ENCODE data around the gene YY1.
"Not testable (repeated sequence)": the region's sequence is repeated elsewhere in the genome, so short reads cannot be mapped to it uniquely, and the experiment has no call there.

Gene YY1

GRCh38 chr14:100287202-100287997 lies 48.5 kb downstream of the YY1 start:
- Histone ChIP-seq H3K27me3 (no peaks in the 10 kb centered on the region), H3K4me3 (no peak overlapping the region), H3K4me1 (peaks cover 0 to 28% (median 11%) of the 10 kb centered on the region in 4 donors), H3K9me3 (no peaks in the 10 kb centered on the region), H3K27ac (no peak overlapping the region), H3K36me3 (peaks cover 0 to 30% (median 16%) of the 10 kb centered on the region in 3 donors)
- intact Hi-C loops (cut with DNase I; ENCODE audit: low total_unique reads), result no loop called here
- TF ChIP-seq CTCF (IDR thresholded peaks at IDR 0.05), result no peak
- DNase-seq, result no peak

- intact Hi-C loops (cut with DNase I; ENCODE audit: low total_unique reads); DNase-seq: not testable (repeated sequence)
Observed at GRCh38 chr14:100287998-100288295, 49.0 kb downstream of the YY1 start.

DNA sequence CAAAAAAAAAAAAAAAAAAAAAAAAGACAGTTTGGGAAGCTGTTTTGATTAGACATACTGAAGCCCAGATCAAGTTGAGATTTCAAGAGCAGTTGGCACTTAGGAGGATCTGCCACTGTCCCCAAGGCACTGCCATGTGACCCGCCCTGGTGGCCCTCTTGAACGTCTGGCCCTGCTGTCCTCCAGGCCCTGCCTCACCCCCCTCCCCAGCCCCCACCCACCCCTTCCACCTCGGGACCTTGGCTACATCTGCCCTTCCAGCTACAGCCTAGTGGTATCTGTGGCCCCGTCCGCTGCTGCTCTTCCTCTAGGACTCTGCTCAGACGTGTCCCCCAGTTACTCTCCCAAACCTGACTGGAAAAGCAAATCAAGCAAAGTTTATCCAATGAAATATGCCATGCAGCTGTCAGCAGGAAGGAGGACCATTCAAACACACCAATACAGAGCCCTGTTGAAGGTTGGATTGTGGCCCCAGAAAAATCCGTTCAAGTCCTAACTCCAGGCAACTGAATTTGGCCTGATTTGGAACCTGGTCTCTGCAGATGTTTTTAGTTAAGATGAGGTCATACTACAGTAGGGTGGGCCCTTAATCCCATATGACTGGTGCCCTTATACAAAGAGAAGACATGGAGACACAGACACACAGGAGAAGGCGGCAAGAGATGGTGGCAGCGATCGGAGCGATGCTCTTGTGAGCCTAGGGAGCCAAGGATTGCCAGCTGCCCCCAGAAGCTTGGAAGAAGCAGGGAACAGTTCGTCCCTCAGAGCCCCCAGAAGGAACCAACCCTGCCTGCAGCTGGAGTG lies 49.6 kb downstream of the YY1 start:
- no peak overlapping the region for H3K27ac ChIP-seq
- H3K9me3 ChIP-seq, result no peaks in the 10 kb centered on the region
- H3K27me3 ChIP-seq, result no peaks in the 10 kb centered on the region
- H3K36me3 ChIP-seq, result peaks cover 0 to 37% (median 22%) of the 10 kb centered on the region in 3 donors
- no peak for TF ChIP-seq CTCF (IDR thresholded peaks at IDR 0.05)
- intact Hi-C loops (cut with DNase I; ENCODE audit: low total_unique reads), result no loop called here
- no peak for DNase-seq
- no peak overlapping the region for H3K4me3 ChIP-seq
- H3K4me1 ChIP-seq, result peaks cover 0 to 19% (median 11%) of the 10 kb centered on the region in 4 donors

More at GRCh38 chr14:100287998-100288295, 49.0 kb downstream of the YY1 start:
- Histone ChIP-seq H3K36me3 (peaks cover 0 to 35% (median 21%) of the 10 kb centered on the region in 3 donors), H3K4me1 (peaks cover 0 to 23% (median 11%) of the 10 kb centered on the region in 4 donors)
- H3K27me3 ChIP-seq, H3K4me3 ChIP-seq, H3K9me3 ChIP-seq, H3K27ac ChIP-seq: not testable (repeated sequence)

- Histone ChIP-seq H3K9me3 (no peaks in the 10 kb centered on the region), H3K36me3 (peaks cover 0 to 37% (median 22%) of the 10 kb centered on the region in 3 donors), H3K4me1 (peaks cover 0 to 8% (median 7%) of the 10 kb centered on the region in 4 donors), H3K27ac (no peak overlapping the region), H3K27me3 (no peaks in the 10 kb centered on the region), H3K4me3 (no peak overlapping the region)
- intact Hi-C loops (cut with DNase I; ENCODE audit: low total_unique reads), result no loop called here
- DNase-seq, result peak in 1 of 2 donors; percentile 16
- no peak for TF ChIP-seq CTCF (IDR thresholded peaks at IDR 0.05)
Observed at GRCh38 chr14:100289916-100290606, 51.1 kb downstream of the YY1 start.

GRCh38 chr14:100290607-100291304 lies 51.8 kb downstream of the YY1 start:
- Histone ChIP-seq H3K9me3 (no peaks in the 10 kb centered on the region), H3K27me3 (no peaks in the 10 kb centered on the region), H3K4me1 (peaks cover 0 to 5% (median 4%) of the 10 kb centered on the region in 4 donors), H3K27ac (no peak overlapping the region), H3K4me3 (no peak overlapping the region), H3K36me3 (peaks cover 0 to 37% (median 22%) of the 10 kb centered on the region in 3 donors)
- intact Hi-C loops (cut with DNase I; ENCODE audit: low total_unique reads), result no loop called here
- TF ChIP-seq CTCF (IDR thresholded peaks at IDR 0.05), result no peak
- DNase-seq, result peak in 1 of 2 donors; percentile 19
